Progenitor cell of endocrine pancreas (in vitro differentiated cells): ENCODE results near the gene IRGC. TPM values are rescaled to one million over a fixed set of nuclear protein-coding genes. Genes with fewer than 3 reads are reported as not detected.

ENCODE experiments used
- DNase-seq: peaks from one replicate; pipeline ENCODE4 v3.0.0; 2021; ENCODE audit warnings: low spot score; ENCODE audit not compliant: unreplicated experiment
- H3K27ac Mint-ChIP-seq: 2 replicates; pipeline ENCODE4 v1.8.0; 2021; ENCODE audit warnings: mild to moderate bottlenecking, moderate library complexity, mixed read lengths
- H3K27me3 Mint-ChIP-seq: 2 replicates; pipeline ENCODE4 v1.8.0; 2021; ENCODE audit warnings: mixed read lengths
- H3K36me3 Mint-ChIP-seq: 2 replicates; pipeline ENCODE4 v1.8.0; 2022; ENCODE audit warnings: mixed read lengths; ENCODE audit not compliant: insufficient read depth
- H3K4me1 Mint-ChIP-seq: 2 replicates; pipeline ENCODE4 v1.8.0; 2021; ENCODE audit warnings: low read depth, mixed read lengths
- H3K4me3 Mint-ChIP-seq: 2 replicates; pipeline ENCODE4 v1.8.0; 2021; ENCODE audit warnings: low read depth, mild to moderate bottlenecking, moderate library complexity, mixed read lengths
- H3K9me3 Mint-ChIP-seq: 2 replicates; pipeline ENCODE4 v1.8.0; 2021; ENCODE audit warnings: low read depth, mixed read lengths
- total RNA-seq: library from RNA; stranded (reverse); gene quantifications from 2 replicates; pipeline ENCODE4 v1.2.1, GENCODE V29; 2021
- TF ChIP-seq, protein P1 (sequence below): fragments of 200-600 bp; sonication (generic); IDR thresholded peaks from one replicate; pipeline ENCODE4 v1.5.0; 2021; ENCODE audit warnings: antibody characterized with exemption, mild to moderate bottlenecking; ENCODE audit not compliant: unreplicated experiment

Gene IRGC
- total RNA-seq, 1 donor from 2014 or later, result not detected

GRCh38 chr19:43767316-43767715 lies 51.4 kb downstream of the IRGC start:
- H3K9me3 Mint-ChIP-seq, result no peaks in the 10 kb centered on the region
- TF ChIP-seq, protein P1, sequence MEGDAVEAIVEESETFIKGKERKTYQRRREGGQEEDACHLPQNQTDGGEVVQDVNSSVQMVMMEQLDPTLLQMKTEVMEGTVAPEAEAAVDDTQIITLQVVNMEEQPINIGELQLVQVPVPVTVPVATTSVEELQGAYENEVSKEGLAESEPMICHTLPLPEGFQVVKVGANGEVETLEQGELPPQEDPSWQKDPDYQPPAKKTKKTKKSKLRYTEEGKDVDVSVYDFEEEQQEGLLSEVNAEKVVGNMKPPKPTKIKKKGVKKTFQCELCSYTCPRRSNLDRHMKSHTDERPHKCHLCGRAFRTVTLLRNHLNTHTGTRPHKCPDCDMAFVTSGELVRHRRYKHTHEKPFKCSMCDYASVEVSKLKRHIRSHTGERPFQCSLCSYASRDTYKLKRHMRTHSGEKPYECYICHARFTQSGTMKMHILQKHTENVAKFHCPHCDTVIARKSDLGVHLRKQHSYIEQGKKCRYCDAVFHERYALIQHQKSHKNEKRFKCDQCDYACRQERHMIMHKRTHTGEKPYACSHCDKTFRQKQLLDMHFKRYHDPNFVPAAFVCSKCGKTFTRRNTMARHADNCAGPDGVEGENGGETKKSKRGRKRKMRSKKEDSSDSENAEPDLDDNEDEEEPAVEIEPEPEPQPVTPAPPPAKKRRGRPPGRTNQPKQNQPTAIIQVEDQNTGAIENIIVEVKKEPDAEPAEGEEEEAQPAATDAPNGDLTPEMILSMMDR, result no peak
- no peak for DNase-seq
- H3K27me3 Mint-ChIP-seq, result peaks cover 57% of the 10 kb centered on the region
- no peaks in the 10 kb centered on the region for H3K36me3 Mint-ChIP-seq
- H3K27ac Mint-ChIP-seq, result no peak overlapping the region
- no peak overlapping the region for H3K4me3 Mint-ChIP-seq
- peaks cover 3% of the 10 kb centered on the region for H3K4me1 Mint-ChIP-seq

DNA sequence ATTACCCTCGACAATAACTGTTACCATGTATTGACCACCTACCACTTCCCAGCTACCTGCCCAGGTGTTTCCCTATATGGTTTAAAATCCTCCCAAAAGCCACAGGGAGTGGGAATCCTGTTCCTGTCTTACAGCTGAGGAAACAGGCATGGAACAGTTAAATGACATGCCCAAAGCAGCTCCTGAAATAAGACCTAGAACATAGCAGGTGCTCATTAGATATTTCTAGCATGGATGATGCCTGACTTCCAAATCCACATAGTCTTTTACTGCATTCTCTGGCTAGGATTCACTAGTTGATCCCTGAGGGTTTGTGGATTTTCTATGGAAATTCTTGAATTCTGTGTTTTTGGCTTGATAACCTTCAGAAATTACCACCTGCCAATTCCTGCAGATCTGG lies 51.9 kb downstream of the IRGC start:
- no peaks in the 10 kb centered on the region for H3K36me3 Mint-ChIP-seq
- H3K4me1 Mint-ChIP-seq, result peaks cover 3% of the 10 kb centered on the region
- peaks cover 62% of the 10 kb centered on the region for H3K27me3 Mint-ChIP-seq
- no peaks in the 10 kb centered on the region for H3K9me3 Mint-ChIP-seq
- no peak for DNase-seq
- H3K4me3 Mint-ChIP-seq, result no peak overlapping the region
- H3K27ac Mint-ChIP-seq, result no peak overlapping the region
- TF ChIP-seq, protein P1, result no peak

DNA sequence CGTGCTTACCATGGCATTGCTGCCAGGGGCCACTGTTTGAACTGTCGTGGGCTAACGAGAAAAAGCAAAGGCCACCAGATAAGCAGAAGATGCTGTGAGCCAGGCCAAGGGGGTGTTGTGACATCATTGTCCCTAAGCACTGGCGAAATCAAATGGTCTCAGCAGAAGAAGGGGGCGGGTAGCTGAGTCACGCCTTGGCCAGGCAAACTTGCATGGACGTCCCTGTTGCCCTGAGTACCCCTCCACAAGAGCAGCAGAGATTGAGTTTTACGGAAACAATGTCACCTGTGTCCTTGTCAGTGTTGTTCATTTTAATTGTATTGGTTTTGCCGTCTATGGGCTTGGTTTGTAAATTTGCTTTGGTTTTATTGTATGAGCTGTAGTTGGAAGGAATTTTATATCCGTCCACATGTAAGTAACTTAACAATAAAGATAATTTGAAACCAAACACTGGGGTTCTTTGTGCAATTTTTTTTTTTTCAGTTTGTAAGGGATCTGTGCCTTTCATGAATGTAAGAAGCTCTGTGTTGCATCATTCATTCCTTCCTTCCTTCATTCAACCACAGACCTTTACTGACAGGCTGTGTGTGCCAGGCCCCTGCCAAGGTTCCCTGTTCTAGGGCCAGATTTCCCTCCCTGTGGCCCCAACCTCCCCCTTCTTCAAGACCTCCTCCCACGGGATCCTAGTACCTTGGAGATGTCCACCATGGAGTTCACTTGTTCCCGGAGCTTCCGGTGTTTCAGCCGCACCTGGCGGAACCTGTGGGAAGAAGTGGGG lies 52.6 kb downstream of the IRGC start:
- Mint-ChIP-seq H3K9me3 (no peaks in the 10 kb centered on the region), H3K27me3 (peaks cover 65% of the 10 kb centered on the region), H3K4me3 (no peak overlapping the region)

DNA sequence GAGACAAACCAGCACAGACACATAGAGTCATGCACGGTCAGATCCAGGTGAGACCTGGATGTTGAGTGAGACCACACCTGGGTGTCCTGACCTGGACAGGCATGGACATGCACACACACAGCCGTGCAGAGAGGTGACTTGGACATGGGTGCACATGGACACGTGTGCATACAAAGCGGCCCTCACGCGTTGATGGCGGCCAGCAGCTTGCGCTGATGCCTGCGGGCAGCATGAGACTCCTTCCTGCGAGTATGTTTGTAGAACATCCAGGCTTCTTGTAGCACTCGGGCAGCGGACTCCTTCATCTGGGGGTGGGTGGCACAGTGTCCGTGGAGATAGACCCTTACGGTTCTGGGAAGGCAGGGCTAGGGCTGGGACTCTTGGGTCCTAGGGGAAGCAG lies 53.4 kb downstream of the IRGC start:
- Mint-ChIP-seq H3K4me3 (no peak overlapping the region), H3K4me1 (peaks cover 5% of the 10 kb centered on the region), H3K27ac (no peak overlapping the region), H3K27me3 (peaks cover 72% of the 10 kb centered on the region), H3K9me3 (no peaks in the 10 kb centered on the region), H3K36me3 (no peaks in the 10 kb centered on the region)
- no peak for DNase-seq
- TF ChIP-seq, protein P1, result no peak

More for the DNA sequence above, 52.6 kb downstream of the IRGC start:
- H3K4me1 Mint-ChIP-seq, result peaks cover 3% of the 10 kb centered on the region
- TF ChIP-seq, protein P1, result no peak
- DNase-seq, result no peak
- H3K27ac Mint-ChIP-seq, result peak overlapping the region; percentile 2
- no peaks in the 10 kb centered on the region for H3K36me3 Mint-ChIP-seq

Other genes starting within 250 kb of the IRGC start
- gene PHLDB3, start 211.3 kb upstream of the IRGC start, total RNA-seq, result 20.3 and 23.4 TPM in 2 replicates
- 24.4 and 28.0 TPM in 2 replicates for gene ETHE1, start 188.9 kb upstream of the IRGC start, total RNA-seq
- 0.60 and 0.74 TPM in 2 replicates for gene ZNF575, start 182.9 kb upstream of the IRGC start, total RNA-seq
- 69.8 and 70.7 TPM in 2 replicates for gene XRCC1, start 140.5 kb upstream of the IRGC start, total RNA-seq
- gene PINLYP, start 140.3 kb upstream of the IRGC start, total RNA-seq, result 6.3 and 7.7 TPM in 2 replicates
- 57.6 and 63.6 TPM in 2 replicates for gene IRGQ, start 119.9 kb upstream of the IRGC start, total RNA-seq
- 15.4 and 15.5 TPM in 2 replicates for gene ZNF576, start 119.5 kb upstream of the IRGC start, total RNA-seq
- gene SRRM5, start 104.0 kb upstream of the IRGC start, total RNA-seq, result 0.64 and 0.79 TPM in 2 replicates
- 87.5 and 88.9 TPM in 2 replicates for gene ZNF428, start 96.4 kb upstream of the IRGC start, total RNA-seq
- 60.9 and 71.6 TPM in 2 replicates for gene CADM4, start 76.2 kb upstream of the IRGC start, total RNA-seq
- 10.5 and 12.5 TPM in 2 replicates for gene PLAUR, start 45.9 kb upstream of the IRGC start, total RNA-seq
- gene SMG9, start 38.9 kb downstream of the IRGC start, total RNA-seq, result 74.9 and 78.9 TPM in 2 replicates
- gene KCNN4, start 64.9 kb downstream of the IRGC start, total RNA-seq, result 0.31 and 0.34 TPM in 2 replicates
- not detected in 2 replicates for gene LYPD5, start 86.4 kb downstream of the IRGC start, total RNA-seq
- gene ZNF283, start 111.2 kb downstream of the IRGC start, total RNA-seq, result 14.6 and 17.3 TPM in 2 replicates
- 8.5 and 9.5 TPM in 2 replicates for gene ZNF404, start 167.9 kb downstream of the IRGC start, total RNA-seq
- 20.9 and 23.9 TPM in 2 replicates for gene ZNF45, start 219.2 kb downstream of the IRGC start, total RNA-seq
- gene ZNF221, start 235.2 kb downstream of the IRGC start, total RNA-seq, result 12.0 and 14.8 TPM in 2 replicates